Mesenteric fat pad (tissue), 1 donor: ENCODE results near the gene TTC34. TPM values are rescaled to one million over a fixed set of nuclear protein-coding genes. Genes with fewer than 3 reads are reported as not detected.

ENCODE experiments used
- DNase-seq: peaks from one replicate; pipeline ENCODE4 v3.0.0-alpha.2; 2020; ENCODE audit warnings: low spot score
- total RNA-seq: library from RNA; stranded (reverse); fragmentation: NEBNext Ultra II Directional; extraction: Animal tissue kit (Norgen Biotek cat#: 25700); gene quantifications from one replicate; pipeline ENCODE4 v1.2.1, GENCODE V29; 2021
- donor health status: DM: yes; HTN: yes; CAD: no.

TTC34 gene
- total RNA-seq, 1 donor from 2014 or later: 0.35 TPM

DNA sequence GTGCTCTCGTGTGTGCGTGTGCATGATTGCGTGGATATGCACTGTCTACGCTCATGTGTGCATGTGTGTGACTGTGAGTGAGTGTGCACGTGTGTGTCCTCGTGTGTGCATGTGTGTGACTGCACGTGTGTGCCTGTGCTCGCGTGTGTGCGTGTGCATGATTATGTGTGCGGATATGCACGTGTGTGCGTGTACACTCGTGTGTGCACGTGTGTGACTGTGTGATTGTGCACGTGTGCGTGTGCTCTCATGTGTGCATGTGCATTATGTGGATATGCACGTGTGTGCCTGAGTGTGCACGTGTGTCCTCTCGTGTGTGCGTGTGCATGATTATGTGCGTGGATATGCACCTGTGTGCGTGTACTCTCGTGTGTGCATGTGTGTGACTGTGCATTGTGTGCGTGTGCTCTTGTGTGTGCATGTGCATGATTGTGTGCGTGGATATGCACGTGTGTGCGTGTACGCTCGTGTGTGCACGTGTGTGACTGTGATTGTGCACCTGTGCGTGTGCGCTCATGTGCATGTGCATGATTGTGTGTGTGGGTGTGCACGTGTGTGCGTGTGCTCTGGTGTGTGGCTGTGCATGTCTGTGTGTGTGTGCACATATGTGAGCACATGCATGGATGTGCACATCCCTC is 170.9 kb downstream of the TTC34 start:
- no peak for DNase-seq

DNA sequence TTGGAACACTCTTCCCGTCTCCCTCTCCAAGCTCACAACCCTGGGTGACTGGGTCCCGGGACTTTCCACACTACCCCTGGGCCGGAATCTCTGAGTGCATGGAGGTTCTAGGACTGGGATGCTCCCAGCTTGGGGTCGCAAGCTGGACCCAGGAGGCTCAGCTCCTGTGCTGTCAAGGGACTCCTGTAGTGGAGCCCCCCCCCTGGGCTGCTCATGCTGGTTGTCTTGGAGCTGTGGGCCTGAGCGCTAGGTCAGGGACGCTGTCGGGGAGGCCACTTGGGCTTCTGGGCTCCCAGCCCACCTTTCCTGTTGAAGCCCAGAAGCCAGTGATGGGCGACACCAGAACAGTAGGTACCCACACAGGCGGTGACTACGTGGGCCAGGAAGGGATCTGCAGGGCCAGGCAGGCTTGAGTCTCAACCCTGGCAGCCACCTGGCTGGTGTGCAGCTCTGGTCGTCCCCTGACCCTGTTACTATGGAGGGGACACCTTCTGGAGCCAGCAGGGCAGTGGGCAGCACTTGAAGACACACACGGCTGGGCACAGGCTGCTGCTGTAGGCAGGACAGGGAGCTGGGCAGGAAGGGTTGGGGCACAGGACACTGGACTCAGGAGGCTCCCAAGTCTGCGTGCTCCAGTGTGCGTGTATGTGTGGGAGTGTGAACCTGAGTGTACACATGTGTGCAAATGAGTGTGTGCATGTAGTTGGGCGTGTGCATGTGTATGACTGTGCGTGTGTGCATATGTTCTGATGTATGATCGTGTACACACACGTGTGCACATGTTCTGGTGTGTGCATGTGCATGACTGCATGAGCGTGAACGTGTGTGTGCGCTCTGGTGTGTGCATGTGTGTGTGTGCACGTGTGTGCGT is 171.6 kb downstream of the TTC34 start:
- no peak for DNase-seq

DNA sequence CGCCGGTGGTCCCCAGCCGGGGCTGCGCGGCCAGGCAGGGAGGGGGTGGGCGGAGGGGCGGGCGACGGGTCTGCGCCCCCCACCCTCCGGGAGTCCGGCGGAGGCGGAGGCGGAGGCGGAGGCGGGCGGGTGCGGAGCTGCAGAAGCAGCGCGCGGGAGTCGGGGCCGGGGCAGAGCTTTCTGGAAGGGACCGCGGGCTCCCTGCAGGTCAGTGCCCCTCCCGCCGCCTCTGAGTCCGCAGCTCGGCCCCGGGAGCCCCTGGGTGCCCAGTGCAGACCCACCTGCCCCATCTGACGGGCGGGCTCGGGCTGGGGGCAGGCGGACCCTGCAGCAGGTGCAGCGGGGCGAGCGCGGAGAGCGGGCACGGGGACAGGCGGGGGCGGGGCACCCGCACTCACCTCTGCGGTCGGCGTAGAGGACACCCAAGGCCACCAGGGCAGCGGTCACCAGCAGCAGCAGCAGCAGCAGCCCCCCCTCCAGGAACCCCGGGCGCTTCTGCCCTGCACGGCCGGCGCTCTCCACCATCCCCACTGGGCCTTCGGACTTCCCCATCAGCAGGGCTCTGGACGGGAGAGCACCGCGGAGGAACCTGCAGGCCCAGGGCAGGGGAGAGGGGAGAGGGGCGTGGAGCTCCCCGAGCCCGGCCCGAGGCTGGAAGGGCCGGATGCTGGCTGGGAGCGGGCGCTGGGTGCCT is 172.4 kb downstream of the TTC34 start:
- DNase-seq: no peak

DNA sequence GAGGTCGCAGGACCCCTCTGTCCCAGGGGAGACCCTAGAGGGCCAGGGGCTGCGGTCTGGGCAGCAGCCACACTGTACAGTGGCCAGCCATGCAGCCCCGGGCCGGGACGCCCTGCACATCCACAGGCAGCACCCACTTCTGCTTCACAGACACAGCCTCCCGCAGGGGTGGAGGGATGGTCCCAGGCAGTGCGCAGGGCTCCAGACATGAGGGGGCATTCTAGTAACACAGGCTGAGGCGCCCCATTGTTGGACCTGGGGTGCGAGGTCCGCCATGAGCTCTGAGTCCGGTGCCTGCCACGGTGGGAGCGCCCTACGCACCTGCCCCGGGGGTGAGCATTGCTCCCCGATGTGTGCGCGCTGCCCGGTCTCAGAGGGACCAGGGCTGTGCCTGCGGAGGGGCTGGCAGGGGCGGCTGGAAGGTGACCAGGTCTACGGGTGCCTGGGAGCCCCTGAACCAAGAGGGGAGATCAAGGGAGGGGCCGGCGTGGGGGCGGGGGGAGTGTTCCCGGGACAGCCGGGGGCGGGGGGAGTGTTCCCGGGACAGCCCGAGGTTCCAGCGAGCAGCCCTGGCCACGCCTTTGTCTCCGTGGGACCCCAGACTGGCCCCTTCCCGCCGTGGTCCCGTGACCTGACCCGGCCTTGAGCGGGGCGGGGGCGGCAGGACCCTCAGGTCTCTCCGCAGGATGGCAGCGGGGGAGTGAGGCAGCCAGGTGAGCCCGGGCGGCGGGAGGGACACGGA is 173.1 kb downstream of the TTC34 start:
- no peak for DNase-seq

DNA sequence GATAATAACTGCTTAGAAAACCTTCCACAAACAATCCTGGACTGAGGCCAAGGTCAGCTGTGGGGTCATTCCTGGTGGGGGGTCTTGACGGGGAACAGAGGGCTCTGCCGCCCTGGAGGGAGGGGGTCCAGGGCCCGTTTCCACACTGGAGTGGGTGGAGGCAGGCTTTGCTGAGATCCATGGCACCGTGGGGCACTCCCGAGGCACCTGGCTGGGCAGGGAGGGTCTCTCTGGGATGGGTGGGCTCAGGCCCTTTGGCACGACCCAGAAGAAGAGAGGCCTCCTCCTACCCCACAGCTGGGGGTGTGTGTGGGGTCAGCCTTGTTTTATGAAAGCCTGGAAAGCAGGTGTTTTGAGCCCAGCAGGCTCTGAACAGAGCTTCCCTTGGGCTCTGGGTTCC is 173.7 kb downstream of the TTC34 start:
- DNase-seq: no peak

DNA sequence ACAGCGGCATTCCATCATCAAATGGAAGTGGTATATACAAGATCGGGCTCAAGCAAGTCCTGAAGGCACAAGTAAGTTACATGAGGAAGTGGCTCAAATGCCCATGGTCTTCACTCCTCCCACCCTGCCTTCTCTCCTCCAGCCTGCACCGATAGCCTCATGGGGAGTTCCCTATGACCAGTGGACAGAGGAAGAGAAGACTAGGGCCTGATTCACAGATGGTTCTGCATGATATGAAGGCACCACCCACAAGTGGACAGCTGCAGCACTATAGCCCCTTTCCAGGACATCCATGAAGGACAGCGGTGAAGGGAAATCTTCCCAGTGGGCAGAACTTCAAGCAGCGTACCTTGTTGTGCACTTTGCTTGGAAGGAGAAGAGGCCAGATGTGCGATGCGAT is 175.7 kb downstream of the TTC34 start:
- peak; percentile 28 for DNase-seq

DNA sequence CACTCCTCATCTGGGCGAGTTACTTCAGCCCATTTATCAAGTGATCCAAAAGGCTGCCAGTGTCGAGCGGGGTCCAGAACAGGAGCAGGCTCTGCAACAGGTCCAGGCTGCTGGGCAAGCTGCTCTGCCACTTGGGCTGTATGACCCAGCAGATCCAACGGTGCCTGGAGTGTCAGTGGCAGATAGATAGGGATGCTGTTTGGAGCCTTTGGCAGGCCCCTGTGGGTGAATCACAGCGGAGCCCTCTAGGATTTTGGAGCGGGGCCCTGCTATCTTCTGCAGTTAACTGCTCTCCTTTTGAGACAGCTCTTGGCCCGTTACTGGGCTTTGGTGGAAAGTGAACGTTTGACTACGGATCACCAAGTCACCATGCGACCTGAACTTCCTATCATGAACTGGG is 176.2 kb downstream of the TTC34 start:
- peak; percentile 69 for DNase-seq

DNA sequence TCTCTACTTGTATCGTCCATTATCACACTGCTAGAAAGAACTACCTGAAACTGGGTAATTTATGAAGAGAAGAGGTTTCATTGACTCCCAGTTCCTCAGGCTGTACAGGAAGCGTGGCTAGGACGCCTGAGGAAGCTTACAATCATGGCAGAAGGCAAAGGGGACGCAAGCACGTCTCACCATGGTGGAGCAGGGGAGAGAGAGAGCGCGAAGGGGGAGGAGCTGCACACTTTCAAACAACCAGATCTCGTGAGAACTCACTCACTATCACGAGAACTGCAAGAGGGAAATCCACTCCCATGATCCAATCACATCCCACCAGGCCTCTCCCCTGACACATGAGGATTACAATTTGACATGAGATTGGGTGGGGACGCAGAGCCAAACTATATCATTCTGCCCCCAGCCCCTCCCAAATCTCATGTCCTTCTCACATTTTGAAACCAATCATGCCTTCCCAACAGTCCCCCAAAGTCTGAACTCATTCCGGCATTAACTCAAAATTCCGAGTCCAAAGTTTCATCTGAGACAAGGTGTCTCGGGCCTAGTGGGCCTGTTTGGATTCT is 176.7 kb downstream of the TTC34 start:
- peak; percentile 47 for DNase-seq

DNA sequence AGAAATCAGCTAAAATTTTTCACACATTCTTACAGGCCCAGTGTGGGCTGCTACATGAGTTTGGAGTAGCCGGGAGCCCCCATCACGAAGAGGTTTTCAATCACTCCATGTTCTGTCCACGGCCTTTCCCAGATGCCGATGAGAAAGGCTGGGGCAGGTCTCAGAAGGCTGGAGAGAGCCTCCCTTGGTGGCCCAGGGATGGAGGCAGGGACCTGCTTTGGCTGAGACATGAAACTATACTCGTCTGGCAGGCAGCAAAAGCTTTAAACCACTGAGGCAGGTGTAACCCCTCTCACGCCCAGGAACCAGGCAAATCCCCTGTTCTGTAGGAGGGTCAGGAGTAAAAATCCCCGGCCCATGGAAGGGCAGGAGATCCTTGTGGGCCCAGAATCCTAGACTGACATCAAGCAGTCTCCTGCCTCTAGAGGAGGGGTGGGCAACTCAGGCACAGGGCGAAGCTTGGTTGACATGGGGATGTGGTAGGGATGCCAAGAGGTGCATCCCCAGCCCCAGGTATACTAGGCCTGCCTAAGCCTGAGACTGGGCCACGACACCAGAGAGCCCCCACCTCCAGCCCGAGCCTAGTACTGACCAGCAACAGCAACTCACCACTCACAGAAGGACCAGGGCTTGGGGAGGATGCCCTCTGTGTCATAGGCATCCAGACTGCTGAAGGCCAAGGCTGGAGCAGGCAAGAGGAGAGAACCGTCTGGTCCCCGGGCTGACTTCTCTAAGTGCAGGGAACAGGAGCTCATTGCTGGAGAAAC is 177.7 kb downstream of the TTC34 start:
- DNase-seq: peak; percentile 53

DNA sequence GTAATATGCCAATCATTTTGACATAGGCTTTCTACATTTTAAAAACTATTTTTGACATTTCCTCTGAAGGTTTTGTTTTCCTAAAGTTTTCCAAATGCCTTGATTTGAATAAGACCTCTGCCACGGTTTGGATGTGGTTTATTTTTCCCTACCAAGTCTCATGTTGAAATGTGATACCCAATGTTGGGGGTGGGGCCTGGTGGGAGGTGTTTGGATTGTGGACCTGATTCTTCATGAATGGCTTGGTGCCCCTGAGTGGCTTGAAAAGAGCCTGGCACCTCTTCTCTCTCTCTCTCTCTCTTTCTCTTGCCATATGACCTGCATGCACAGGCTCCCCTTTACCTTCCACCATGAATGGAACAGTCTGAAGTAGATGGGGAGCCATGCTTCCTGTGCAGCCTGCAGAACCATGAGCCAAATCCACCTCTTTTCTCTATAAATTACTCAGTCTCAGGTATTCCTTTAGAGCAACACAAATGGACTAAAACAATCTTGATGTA is 183.5 kb downstream of the TTC34 start:
- peak; percentile 6 for DNase-seq

DNA sequence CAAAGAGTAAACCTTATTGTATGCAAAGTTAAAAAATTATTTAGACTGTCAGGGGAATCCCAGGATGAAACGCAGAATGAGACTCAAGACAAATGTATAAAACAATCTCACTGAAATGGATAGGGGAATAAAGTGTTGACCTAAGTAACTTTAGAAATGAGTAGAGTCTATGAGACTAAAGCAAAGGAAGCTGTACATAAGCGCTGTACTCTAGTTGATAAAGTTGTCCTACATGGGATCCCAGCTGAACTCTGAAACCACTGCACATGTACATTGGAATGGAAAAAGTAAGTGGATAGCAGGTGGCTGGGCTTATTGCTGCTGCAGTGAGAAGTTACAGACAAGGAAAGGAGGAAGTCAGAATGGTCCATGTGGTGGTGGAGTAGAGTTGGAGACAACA is 187.3 kb downstream of the TTC34 start:
- DNase-seq: no peak

DNA sequence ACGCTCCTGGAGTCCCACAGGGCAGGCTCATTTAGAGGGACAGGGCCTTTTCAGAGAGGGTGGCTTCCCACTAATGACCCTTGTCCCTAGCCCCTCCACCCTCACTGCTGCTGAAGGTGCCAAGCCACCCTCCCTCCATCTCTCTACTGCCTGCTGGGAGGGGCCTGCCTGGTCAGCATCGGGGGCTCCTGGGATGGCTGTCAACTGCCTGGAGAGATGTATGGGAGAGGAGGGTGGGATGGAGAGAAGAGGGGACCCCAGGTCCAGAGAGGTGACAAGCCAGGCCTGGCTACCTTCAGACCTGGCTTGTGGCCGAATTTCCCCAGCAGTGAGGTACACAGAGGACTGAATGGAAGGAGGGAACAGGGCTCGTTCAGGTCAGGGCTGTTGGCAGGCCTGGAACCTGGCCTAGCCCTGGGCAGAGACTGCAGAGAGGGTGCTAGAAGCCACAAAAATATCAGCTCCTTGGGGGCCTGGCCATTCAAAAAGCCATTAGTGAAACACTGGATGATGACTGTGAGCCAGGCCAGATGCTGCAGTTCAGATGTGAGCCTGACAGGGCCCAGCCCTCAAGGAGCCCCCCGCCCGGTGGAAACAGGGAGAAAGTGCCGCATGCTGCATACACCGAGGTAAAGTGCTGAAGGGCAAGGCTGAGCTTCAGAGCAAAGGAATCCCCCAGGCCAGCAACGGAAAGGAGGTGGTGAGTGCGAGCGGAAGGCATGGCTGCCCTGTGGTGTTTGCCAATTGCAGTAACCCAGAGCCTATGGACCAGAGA is 188.7 kb downstream of the TTC34 start:
- peak; percentile 65 for DNase-seq

DNA sequence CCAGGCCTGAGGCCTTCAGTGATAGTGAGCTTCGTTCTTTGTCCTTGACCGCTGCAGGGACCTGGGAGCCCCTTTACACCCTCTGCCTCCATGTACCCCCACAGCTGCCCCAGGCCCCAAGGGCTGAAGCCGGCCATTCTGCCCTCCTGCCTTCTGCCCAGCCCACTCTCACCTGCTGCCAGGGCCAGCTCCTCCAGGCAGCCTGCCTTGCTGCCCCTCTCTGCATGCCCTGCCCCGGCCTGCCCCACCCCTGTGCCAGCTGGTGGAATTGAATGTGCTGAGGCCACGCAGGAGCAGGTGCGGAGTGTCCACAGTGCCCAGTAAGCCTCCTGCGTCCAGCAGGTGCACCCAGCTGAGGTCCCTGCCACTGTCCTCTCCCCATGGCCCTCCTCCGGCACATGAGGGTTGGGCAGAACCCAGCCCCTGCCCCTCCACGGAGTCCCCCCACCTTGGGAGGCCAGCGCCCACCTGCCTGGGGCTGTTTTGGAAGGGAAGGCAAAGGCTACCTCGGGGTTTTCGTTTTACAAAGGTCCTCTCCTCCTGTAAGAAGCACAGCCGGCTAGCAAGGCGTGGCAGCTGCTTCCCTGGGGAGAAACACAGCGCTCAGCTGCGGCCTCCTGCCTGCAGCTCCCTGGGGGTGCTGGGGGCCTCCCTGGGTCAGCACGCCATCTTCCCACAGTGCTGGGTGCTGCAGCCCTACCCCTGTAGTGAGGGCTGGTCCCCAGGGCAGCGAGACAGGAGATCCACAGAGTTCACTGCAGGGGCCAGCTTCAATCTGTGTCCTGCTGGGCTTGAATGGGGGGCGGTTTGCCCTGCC is 189.7 kb downstream of the TTC34 start:
- DNase-seq: peak; percentile 87

DNA sequence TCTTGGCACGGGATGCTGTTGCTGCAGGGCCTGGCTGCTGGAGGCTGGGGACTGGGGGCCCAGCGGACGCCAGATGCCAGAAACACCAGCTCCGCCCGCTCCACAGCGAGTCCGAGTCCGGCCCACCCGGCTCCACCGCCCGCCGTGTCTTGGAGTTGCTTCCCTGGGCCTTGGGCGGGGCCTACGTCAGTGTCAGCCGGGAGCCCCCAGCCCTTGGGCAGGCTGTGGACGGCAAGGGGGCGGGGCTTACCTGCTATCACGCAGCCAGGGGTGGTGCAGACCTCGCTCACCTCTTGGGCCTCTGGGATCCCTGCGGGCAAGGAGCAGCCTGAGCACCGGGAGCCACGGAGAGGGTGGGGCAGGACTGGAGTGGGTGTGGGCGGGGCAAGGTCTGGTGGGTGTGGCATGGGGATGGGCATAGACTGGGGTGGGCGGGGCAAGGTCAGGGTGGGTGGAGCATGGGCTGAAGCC is 190.4 kb downstream of the TTC34 start:
- peak; percentile 83 for DNase-seq

DNA sequence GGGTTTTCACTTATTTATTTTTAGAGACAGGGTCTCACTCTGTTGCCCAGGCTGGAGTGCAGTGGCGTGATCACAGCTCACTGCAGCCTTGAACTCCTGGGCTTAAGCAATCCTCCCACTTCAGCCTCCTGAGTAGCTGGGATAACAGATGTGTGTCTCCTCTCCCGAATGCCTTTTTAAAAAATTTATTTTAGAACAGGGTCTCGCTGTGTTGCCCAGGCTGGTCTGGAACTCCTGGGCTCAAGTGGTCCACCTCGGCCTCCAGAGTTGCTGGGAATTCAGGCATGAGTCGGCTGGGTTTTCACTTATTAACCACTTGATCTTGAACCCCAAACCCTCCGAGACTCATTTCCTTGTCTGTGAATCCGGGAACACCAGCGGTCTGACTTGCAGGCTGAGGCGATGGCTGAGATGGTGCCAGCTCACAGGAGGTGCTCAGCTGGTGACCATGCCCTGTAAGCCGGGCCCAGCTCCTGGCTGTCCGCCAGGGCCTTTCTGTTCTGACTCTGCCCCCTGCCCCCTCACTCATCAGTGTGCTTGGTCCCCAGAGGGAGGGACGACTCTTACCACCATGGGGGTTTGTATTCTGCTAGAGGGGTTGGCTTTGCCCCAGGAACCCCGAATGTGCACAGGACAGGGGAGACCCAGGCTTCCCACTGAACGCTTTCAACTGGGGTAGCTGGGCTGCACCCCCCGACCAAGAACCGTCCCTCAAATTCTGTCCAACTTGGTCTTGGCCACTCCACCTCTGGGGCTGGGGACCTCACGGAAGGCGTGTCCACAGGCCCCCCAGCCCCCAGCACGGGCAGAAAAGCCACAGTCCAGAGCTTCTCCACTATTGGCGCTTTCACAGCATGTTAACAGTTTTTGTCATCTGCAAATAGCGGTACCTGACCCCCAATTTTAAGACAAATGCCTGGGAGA is 191.2 kb downstream of the TTC34 start:
- peak; percentile 81 for DNase-seq

DNA sequence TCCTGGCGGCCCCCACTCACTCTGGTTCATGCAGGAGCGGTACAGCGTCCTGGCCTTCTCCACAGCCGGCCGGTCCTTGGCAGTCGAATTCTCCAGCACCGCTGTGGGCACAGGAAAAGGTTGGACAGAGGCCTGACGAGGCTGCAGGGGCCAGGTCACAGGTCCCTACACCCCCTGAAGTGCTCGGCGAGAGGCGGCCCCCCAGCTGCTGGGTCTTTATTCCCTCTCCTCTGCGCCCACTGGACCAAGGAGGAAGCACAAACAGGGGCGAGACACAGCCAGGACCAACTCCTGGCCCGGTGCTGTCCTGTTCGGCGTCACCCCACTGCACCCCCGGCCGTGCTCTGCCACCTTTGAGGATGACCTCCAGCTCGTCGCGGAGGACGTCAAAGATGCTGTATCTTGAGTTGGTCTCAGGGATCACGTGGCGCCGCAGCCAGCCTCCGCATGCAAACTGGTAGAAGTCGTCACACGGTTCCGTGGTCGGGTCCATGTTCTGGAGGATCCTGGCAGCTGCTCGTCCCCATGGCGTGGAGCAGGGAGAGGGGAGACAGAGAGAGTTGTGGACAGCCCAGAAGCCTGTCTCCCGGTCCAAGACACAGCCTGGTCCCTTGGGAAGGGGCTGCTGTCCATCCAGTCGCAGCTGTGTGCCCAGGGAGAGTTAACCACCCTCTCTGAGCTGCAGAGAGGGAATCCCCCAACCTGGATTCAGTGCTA is 192.0 kb downstream of the TTC34 start:
- peak; percentile 84 for DNase-seq
